ENCODE measurements around the gene ZNF275.
"Not testable (repeated sequence)": the region's sequence is repeated elsewhere in the genome, so short reads cannot be mapped to it uniquely, and the experiment has no call there.

ZNF275 gene

GRCh38 chrX:153361781-153362397 is 27.9 kb downstream of the ZNF275 start:
- DNase-seq (ENCODE audit: low read depth in 2 of 2): no peak

DNA sequence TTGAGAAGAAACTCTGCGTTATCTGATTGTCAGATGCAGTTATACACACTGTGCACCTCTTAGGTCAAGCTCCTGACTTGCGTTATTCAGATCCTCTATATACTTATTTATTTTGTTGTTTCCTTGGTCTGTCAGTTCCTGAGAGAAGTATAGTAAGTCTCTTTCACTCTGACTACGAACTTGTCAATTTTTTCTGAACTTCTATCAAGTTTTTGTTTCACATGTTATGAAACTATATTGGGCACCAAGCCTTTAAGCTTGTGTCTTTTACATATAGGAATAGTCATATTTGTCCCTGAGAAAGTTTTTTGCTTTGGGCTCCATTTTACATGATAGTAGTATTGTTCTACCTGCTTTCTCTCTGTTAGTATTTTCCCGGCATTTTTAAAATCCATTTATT is 31.7 kb downstream of the ZNF275 start:
- DNase-seq (ENCODE audit: low read depth in 2 of 2): no peak

DNA sequence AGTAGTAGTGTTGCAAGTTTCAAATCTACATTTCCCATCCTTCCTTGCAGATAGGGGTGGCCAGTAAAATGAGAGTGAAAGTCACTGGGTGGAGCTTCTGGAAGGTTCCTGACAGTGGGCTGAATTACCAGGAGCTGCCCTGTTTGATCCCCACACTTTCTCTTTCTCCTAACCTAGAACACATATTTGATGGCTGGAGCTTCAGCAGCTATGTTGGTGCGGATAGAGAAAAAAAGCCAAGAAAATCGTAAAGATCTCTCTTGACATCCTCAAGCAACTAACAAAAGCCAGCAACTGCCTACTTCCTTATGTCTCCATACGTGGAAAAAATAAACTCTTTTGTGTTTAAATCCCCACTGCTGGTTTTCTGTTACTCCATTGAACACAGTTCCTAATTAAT is 32.2 kb downstream of the ZNF275 start:
- no peak for DNase-seq (ENCODE audit: low read depth in 2 of 2)

DNA sequence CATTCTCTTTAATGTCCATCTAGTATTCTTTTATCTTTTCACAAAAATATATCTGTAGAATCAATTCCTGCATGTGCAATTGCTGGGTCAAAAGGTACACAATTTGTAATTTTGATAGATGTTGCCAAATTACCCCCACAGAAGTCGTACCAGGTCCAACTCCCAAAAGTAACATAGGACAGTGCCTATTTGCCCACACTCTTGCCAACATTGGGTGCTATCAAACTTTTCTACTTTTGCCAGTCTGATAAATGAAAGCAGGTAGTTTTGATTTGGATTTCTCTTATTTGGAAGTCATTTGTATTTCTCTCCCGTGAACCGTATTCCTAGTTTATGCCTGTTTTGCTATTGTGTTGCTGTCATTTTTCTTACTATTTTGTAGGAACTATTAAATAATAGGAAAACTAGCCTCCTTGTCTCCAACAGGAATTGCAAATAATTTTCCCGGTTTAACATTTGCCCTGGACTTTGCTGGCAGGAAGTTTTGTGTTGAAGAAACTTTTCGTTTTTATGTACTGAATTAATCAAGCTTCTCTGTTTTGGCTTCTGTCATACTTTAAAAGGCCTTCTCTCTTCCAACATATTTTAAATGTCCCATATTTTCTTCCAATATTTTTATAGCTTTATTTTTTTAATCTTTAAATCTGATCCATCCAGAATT is 33.1 kb downstream of the ZNF275 start:
- DNase-seq (ENCODE audit: low read depth in 2 of 2): no peak

DNA sequence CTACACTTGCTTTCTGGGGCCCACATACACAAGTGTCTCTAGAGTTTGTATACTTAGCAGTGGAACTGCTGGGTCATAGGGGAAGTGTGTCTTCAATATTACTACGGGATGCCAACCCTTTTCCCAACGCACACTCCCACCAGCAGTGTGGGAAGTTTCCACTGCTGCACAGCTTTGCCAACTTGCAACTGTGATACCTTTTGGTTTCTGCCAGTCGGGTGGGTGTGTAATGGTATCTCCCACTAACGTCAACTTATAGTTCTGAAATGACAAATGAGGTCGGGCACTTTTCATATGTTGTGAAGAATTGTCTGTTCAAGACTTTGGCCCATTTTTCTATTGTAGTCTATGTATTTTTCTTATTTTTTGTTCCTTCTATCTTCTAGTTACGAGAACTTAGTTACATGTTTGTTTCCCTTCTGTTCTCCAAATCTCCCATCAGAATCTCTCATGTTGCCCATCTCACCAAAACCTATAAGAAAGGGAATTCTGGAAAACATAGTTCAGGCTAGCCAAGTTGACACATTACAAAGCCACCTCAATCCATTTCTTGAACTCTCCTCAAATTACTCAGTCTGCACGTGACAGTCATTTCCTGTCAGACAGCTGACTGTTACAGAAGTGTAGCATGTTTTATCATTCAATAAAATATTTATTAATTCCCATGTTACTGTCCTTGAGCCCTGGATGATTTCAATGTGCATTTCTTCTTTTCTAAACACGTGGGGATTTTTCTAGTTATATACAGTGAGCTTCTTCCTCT is 36.5 kb downstream of the ZNF275 start:
- no peak for DNase-seq (ENCODE audit: low read depth in 2 of 2)

DNA sequence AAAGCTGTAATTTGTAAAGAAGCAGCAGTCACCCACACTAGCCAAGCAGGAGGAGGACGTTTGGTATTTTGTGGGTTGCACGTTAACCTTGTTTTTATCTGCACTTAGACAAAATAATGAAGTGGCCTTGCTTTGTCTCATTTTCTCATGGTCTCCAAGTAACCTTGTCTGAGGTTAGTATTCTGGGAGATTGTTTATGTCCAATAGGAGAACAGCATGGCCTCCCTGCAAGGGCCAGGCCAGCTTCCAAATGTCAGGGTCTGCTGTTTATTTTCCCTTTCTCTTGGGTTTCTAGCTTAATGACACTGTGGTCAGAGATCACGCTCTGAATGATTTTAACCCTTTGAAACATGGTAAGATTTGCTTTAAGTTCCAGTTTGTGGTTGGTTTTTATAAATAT is 37.3 kb downstream of the ZNF275 start:
- no peak for DNase-seq (ENCODE audit: low read depth in 2 of 2)

DNA sequence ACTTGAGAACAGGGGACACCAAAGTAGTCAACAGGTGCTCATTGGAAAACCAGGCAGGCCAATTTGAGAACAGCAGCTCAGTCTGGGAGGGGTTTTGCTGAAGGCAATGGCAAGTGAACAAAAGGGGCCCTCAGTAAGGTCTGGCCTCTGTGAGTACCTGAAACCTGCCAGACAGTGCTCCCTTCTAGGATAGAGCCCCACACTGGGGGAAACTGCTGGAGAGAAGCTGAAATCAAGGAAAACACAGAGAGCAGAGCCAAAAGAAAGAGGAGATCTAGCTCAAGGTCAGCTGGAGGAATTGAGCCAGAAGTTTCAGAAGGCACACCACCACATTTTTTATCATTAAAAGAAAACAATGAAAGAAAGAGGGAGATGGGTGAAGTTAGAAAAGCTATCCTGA is 39.0 kb downstream of the ZNF275 start:
- DNase-seq (ENCODE audit: low read depth in 2 of 2): no peak

DNA sequence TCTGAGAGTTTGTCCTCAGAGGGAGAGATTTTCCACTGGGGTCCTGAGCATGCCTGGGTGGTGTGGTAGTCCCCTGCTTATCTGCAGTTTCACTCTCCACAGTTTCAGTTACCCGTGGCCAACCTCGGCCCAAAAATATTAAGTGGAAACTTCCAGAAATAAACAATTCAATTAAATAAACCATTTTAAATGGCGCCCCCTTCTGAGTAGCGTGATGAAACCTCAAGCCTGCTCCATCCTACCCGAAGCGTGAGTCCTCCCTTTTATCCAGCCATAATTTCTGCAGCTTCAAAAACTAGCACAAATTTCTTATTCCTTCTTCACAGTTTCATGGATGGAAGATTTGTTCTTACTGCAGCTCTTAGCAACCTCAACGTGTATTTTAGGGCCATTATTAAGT is 40.5 kb downstream of the ZNF275 start:
- DNase-seq (ENCODE audit: low read depth in 2 of 2): no peak

DNA sequence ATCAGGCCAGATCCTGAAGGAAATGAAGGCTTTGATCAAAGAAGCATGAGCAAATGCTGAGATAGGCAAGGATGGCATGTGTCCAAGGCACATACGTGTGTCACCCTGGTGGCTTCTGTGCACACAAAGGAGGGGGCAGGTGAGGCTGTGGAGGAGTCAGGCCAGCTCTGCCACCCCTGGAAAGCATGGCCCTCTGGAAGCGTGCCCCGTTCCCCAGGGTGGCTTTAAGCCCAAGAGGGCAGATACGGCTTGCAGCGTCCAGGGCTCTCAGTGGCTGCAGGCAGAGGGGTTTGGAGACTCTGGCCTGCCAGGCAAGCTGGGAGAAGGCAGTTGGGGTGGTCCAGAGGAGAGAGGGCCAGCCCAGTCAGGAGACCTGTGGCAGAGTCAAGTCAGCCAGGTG is 41.6 kb downstream of the ZNF275 start:
- DNase-seq (ENCODE audit: low read depth in 2 of 2): no peak

- DNase-seq (ENCODE audit: low read depth in 2 of 2): no peak
These were observed 43.8 kb downstream of the ZNF275 start for GRCh38 chrX:153377727-153378126.

DNA sequence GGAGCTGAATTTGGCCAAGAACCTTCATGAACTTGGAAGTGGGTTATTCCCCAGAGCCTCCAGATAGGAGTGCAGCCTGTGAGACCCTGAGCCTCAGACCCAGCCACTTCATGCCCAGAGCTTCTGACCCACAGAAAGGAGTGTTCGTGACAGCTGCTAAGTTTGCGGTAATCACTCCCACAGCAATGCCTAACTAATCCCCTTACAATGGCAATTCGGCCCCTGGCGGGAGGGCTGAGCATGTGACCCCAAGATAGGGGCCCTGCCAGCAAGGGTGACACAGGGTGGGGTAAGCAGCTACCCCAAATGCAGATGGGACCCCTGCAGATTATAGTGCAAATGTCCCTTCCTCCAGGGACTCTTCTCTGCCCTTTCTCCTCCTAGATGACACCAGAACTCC is 44.7 kb downstream of the ZNF275 start:
- no peak for DNase-seq (ENCODE audit: low read depth in 2 of 2)

- DNase-seq (ENCODE audit: low read depth in 2 of 2): no peak
These were observed 45.6 kb downstream of the ZNF275 start for GRCh38 chrX:153379508-153379907.

- no peak for DNase-seq (ENCODE audit: low read depth in 2 of 2)
These were observed 46.1 kb downstream of the ZNF275 start for GRCh38 chrX:153379971-153380581.

DNA sequence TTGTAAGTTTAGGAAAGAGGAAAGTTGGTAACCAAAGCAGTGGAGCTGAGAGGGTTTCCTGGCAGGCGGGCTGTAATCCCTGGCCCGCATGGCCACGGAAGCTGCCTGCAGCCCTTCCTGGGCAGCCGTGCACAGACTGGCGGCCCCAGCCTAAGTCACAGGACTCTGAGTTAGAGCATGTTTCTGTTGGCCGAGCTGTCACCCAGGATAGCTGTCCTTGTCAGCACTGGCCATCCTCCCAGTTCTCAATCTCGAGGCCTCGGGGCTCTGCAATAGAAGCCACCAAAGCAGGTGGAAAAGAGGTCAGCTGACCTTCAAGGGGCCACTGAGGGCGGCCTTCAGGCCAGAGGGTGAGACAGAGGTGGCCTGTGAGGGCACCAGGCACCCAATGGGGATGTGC is 46.7 kb downstream of the ZNF275 start:
- DNase-seq (ENCODE audit: low read depth in 2 of 2): no peak

DNA sequence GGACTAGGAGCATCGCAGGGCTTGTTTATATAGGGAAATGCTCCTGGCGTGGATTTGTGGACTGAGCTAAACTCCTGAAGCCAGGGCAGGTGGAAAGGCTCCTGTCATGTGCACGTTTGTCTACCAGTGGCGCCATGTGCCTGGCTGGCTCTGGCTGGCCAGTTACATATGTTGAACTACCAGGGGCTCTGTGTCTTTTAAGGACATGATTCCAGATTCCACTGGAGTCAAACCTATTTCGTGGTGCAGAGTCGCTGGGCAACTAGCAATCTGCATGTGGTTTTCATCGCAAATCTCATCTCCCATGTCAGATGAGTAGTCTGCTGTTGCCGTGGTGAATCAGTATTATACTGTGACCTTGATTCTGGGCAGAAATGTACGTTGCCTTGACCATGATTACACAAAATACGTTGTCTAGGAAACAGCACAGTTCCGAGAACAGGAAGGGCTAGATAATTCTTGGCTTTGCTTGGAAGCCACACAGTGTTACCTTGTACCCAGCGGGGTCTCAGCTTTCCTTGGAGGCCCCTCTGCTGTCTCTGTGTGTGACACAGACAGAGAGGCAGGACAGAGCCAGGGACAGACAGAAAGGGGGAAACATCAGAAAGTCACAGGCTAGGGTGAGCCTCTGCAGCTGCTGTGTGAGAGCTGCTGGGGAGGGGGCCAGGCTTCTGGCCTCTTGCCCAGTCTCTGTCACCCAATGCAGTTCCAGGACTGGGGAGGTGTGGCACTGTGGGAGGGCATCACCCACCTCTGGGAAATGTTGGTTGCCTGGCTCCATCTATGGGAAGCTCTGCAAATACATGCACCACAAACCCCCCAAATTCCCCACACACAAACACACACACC is 48.0 kb downstream of the ZNF275 start:
- DNase-seq (ENCODE audit: low read depth in 2 of 2): peak; percentile 39

GRCh38 chrX:153382563-153383482 is 48.9 kb downstream of the ZNF275 start:
- DNase-seq (ENCODE audit: low read depth in 2 of 2): no peak

GRCh38 chrX:153384390-153384789 is 50.4 kb downstream of the ZNF275 start:
- DNase-seq (ENCODE audit: low read depth in 2 of 2): no peak

DNA sequence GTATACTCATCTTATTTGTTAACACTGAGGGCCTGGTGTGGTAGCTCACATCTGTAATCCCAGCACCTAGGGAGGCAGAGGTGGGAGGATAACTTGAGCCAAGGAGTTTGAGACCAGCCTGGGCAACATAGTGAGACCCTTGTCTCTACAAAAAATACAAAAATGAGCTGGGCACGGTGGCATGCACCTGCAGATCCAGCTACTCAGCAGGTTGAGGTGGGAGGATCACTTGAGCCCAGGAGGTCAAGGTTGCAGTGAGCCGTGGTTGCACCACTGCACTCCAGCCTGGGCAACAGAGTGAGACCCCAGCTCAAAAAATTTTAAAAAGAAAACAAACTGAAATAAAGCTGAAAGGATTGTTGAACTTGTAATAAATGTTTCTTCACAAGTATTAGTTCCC is 51.0 kb downstream of the ZNF275 start:
- DNase-seq (ENCODE audit: low read depth in 2 of 2): not testable (repeated sequence)

DNA sequence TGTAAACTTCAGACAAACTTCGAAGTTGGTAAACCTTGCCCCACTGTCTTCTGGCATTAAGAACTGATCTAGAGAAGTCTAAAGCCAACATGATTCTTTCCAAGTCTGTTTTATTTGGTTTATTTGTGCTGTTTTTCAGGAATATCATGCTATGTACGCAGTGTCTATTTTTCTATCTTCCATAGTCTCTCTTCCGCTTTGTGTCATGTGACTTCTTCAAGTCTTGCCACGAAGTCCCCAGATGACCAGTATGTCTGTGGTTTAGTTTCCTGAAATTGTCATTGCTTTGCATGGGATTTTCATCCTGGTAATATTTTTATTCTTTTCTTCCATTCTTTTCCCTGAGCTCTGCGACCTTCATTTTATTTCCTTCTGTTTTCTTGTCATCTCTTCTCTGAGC is 52.1 kb downstream of the ZNF275 start:
- DNase-seq (ENCODE audit: low read depth in 2 of 2): no peak

GRCh38 chrX:153387345-153387744 is 53.4 kb downstream of the ZNF275 start:
- DNase-seq (ENCODE audit: low read depth in 2 of 2): no peak
